Esophagus muscularis mucosa (tissue), 3 donors: ENCODE data around the gene ELFN1.

Experiments
- CTCF ChIP-seq, 3 experiments: fragments of 200-600 bp in 2 of 3; fragments of 450-650 bp in 1 of 3; sonication (generic) in 2 of 3; IDR thresholded peaks; one replicate each; pipeline ENCODE4 v1.5.1; 2017 to 2019; ENCODE audit warnings: antibody characterized with exemption in 3 of 3, mild to moderate bottlenecking in 2 of 3, moderate library complexity in 1 of 3
- POLR2AphosphoS5 ChIP-seq, 2 donors: sonication (generic); formaldehyde crosslinking; IDR thresholded peaks; one replicate each; pipeline ENCODE4 v1.6.1; 2017; ENCODE audit warnings: antibody characterized with exemption in 2 of 2

DNA sequence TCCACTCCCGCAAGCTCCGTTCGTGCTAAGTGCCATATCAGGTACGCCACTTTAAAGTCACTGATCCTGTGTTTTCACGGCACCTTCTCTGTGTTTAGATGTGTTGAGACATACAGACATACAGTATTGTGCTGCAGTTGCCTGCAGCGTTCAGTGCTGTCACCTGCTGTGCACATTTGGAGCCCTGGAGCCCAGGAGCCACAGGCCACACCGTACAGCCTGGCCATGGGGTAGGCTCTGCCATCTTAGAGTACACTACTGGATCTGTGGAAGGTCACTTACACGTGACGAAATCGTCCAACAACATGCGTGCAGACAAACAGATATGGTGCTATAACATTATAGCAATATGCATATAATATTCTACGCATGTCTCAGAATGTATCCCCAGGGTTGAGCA, 111.3 kb downstream of the ELFN1 start:
- TF ChIP-seq CTCF (IDR thresholded peaks at IDR 0.05) (no peak), POLR2AphosphoS5 (IDR thresholded peaks at IDR 0.05) (no peak)
